ENCODE measurements around the gene KLHL29. TPM values are rescaled to one million over a fixed set of nuclear protein-coding genes. Genes with fewer than 3 reads are reported as not detected.

KLHL29 gene
- total RNA-seq, 5 donors from 2014 or later (not counting 1 experiment from before 2014, with no cell fraction given) = 1.8 to 6.6 (median 2.5) TPM

DNA sequence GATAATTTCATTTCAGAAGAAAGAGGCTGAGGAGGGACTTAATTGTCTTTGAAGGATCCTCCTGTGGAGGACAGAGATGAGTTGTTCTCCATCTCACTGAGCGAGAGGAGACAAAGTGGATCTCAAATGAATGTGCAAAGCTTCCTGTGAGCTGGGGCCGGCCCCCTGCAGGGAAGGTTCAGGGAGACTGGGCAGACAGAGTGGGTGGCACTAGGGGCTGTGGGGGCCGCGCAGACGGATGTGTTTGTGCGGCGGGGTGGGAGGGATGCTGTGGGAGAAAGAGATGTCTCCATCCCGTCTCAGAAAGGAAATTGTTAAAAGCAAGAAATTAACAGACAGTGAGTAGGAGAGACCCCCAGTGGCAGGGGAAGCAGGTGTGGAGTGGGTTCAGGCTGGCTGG, 29.1 kb downstream of the KLHL29 start:
- ChIA-PET CTCF (no interaction called here), POLR2A (no interaction called here)
- Mint-ChIP-seq H3K27me3 (peaks cover 0 to 6% of the 10 kb centered on the region in 2 donors), H3K9me3 (no peaks in the 10 kb centered on the region), H3K4me1 (no peaks in the 10 kb centered on the region), H3K36me3 (no peaks in the 10 kb centered on the region), H3K4me3 (no peak overlapping the region), H3K27ac (no peak overlapping the region)
- H3K27me3 ChIP-seq (replicated peaks in 1 of 2; ENCODE audit: control insufficient read depth in 2 of 2, extremely low read depth in 1 of 2, insufficient read depth in 2 of 2, low read length in 1 of 2) = peaks cover 0 to 6% of the 10 kb centered on the region in 2 experiments
- no peaks in the 10 kb centered on the region for H3K36me3 ChIP-seq (ENCODE audit: control insufficient read depth in 2 of 2, extremely low read depth in 1 of 2, insufficient read depth in 1 of 2, low read length in 1 of 2)
- WGBS (ENCODE audit: insufficient coverage) = 77% methylated on average over 8 of the region's 8 CpGs
- H3K4me3 ChIP-seq (ENCODE audit: control insufficient read depth in 1 of 2, extremely low read depth in 1 of 2, low read length in 1 of 2) = no peak overlapping the region
- no peaks in the 10 kb centered on the region for H3K9me3 ChIP-seq
- ATAC-seq (replicated peaks in 1 of 4) (no peak), DNase-seq (no peak)
- H3K27ac ChIP-seq (ENCODE audit: low read length) = no peak overlapping the region
- H3K4me1 ChIP-seq (ENCODE audit: control insufficient read depth in 1 of 2, extremely low read depth in 1 of 2, insufficient read depth in 2 of 2, low read length in 2 of 2) = no peaks in the 10 kb centered on the region

DNA sequence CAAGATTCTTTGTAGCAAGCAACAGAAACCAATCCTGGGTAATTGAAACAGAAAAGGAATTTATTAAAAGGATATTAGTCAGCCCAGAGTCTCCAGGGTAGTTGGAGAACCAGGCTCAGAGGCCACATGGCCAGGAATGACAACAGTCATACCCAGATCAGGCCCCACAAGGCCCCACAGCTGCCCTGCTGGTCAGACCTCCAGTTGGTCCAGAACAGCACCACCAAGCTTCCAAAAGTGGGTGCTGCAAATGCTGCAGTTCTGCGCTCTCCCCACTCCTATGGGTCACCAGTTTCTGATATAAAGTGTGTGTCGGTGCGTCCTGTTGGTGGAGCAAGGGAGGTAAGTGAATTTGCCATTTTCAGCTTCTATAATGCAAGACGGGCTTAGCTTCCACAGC, 29.9 kb downstream of the KLHL29 start:
- peaks cover 0 to 6% of the 10 kb centered on the region in 2 experiments for H3K27me3 ChIP-seq (replicated peaks in 1 of 2; ENCODE audit: control insufficient read depth in 2 of 2, extremely low read depth in 1 of 2, insufficient read depth in 2 of 2, low read length in 1 of 2)
- Mint-ChIP-seq H3K4me3 (no peak overlapping the region), H3K4me1 (no peaks in the 10 kb centered on the region), H3K36me3 (no peaks in the 10 kb centered on the region), H3K27ac (no peak overlapping the region), H3K9me3 (no peaks in the 10 kb centered on the region), H3K27me3 (peaks cover 0 to 2% of the 10 kb centered on the region in 2 donors)
- no peak overlapping the region for H3K4me3 ChIP-seq (ENCODE audit: control insufficient read depth in 1 of 2, extremely low read depth in 1 of 2, low read length in 1 of 2)
- no peaks in the 10 kb centered on the region for H3K9me3 ChIP-seq
- no peak overlapping the region for H3K27ac ChIP-seq (ENCODE audit: low read length)
- ChIA-PET CTCF (no interaction called here), POLR2A (no interaction called here)
- no peaks in the 10 kb centered on the region for H3K4me1 ChIP-seq (ENCODE audit: control insufficient read depth in 1 of 2, extremely low read depth in 1 of 2, insufficient read depth in 2 of 2, low read length in 2 of 2)
- no peaks in the 10 kb centered on the region for H3K36me3 ChIP-seq (ENCODE audit: control insufficient read depth in 2 of 2, extremely low read depth in 1 of 2, insufficient read depth in 1 of 2, low read length in 1 of 2)
- DNase-seq (no peak), ATAC-seq (replicated peaks in 1 of 4) (no peak)
- 94% methylated on average over 3 of the region's 4 CpGs for WGBS (ENCODE audit: insufficient coverage)

DNA sequence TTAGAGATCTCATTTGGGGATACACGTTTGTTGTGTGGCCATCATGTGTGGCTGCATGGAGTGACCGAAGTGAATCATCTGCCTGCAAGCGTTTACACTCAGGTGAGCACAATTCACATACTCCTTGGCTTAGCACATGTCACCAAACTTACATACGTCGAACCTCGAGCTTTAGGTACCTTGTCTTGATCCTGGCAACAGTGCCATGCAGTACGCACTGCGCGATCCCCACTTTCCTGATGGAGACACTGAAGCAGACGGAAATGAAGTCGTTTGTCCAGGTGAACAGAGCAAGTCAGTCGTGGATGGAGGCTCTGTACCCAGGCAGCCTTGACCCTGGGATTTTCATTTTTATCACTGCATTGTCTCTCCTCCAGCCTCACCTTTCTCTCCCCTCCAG, 32.3 kb downstream of the KLHL29 start:
- H3K9me3 Mint-ChIP-seq = no peaks in the 10 kb centered on the region
- Histone ChIP-seq H3K9me3 (no peaks in the 10 kb centered on the region), H3K4me1 (ENCODE audit: control insufficient read depth in 1 of 2, extremely low read depth in 1 of 2, insufficient read depth in 2 of 2, low read length in 2 of 2) (no peaks in the 10 kb centered on the region), H3K27me3 (replicated peaks in 1 of 2; ENCODE audit: control insufficient read depth in 2 of 2, extremely low read depth in 1 of 2, insufficient read depth in 2 of 2, low read length in 1 of 2) (peaks cover 0 to 9% of the 10 kb centered on the region in 2 experiments), H3K4me3 (ENCODE audit: control insufficient read depth in 1 of 2, extremely low read depth in 1 of 2, low read length in 1 of 2) (no peak overlapping the region), H3K36me3 (ENCODE audit: control insufficient read depth in 2 of 2, extremely low read depth in 1 of 2, insufficient read depth in 1 of 2, low read length in 1 of 2) (no peaks in the 10 kb centered on the region), H3K27ac (ENCODE audit: low read length) (no peak overlapping the region)
- H3K27ac Mint-ChIP-seq = no peak overlapping the region
- ChIA-PET POLR2A (no interaction called here), CTCF (no interaction called here)
- DNase-seq = no peak
- H3K36me3 Mint-ChIP-seq = no peaks in the 10 kb centered on the region
- ATAC-seq (replicated peaks in 1 of 4) = no peak
- no peak overlapping the region for H3K4me3 Mint-ChIP-seq
- no peaks in the 10 kb centered on the region for H3K4me1 Mint-ChIP-seq
- H3K27me3 Mint-ChIP-seq = no peaks in the 10 kb centered on the region
- 88% methylated on average over 11 of the region's 12 CpGs for WGBS (ENCODE audit: insufficient coverage)

DNA sequence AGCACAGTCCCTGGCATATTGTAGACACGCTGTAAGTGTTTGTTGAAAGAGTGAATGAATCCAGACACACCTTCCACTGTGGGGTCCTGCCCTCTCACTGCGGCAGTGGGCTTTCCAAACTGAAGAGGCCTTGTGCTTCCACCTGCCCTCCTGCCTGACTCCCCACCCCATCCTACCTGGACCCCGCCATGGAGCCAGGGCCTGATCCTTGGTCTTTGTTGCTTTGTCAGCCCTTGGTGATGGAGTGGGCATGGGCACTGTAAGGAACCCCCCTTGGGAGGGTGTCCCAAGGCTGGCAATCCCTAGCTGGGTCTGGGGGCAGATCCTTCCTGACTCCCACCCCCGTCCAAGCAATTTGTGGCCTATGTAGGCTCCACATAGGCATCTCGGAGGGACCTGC, 33.1 kb downstream of the KLHL29 start:
- Mint-ChIP-seq H3K4me3 (no peak overlapping the region), H3K36me3 (no peaks in the 10 kb centered on the region), H3K27me3 (no peaks in the 10 kb centered on the region), H3K27ac (no peak overlapping the region), H3K4me1 (no peaks in the 10 kb centered on the region), H3K9me3 (no peaks in the 10 kb centered on the region)
- ATAC-seq (replicated peaks in 1 of 4) (no peak), DNase-seq (no peak)
- no peaks in the 10 kb centered on the region for H3K9me3 ChIP-seq
- peaks cover 0 to 16% of the 10 kb centered on the region in 2 experiments for H3K27me3 ChIP-seq (replicated peaks in 1 of 2; ENCODE audit: control insufficient read depth in 2 of 2, extremely low read depth in 1 of 2, insufficient read depth in 2 of 2, low read length in 1 of 2)
- POLR2A ChIA-PET = no interaction called here
- no peaks in the 10 kb centered on the region for H3K36me3 ChIP-seq (ENCODE audit: control insufficient read depth in 2 of 2, extremely low read depth in 1 of 2, insufficient read depth in 1 of 2, low read length in 1 of 2)
- WGBS (ENCODE audit: insufficient coverage) = 93% methylated on average over 2 of the region's 5 CpGs
- H3K27ac ChIP-seq (ENCODE audit: low read length) = no peak overlapping the region
- H3K4me3 ChIP-seq (ENCODE audit: control insufficient read depth in 1 of 2, extremely low read depth in 1 of 2, low read length in 1 of 2) = no peak overlapping the region
- H3K4me1 ChIP-seq (ENCODE audit: control insufficient read depth in 1 of 2, extremely low read depth in 1 of 2, insufficient read depth in 2 of 2, low read length in 2 of 2) = no peaks in the 10 kb centered on the region
- CTCF ChIA-PET = no interaction called here

DNA sequence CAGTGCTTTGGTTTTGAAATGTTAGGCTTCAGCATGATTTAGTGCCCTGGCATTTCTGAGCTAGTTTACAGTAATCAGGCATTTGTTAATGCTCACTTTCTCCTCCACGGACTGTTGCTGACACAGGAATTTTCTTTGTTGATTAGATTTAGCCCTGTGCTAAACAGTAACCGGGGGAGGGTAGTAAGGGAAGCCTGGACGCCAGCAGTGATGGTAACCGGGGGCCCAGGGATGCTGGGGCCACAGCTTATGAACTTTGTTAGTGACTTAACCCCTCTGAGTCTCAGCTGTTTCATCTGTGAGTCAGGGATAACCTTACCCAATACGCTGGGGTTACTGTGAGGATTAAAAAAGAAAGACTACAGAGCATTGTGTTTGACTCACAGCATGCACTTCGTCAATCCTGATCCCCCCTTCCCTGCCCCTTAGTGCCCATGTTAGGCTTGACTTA, 33.5 kb downstream of the KLHL29 start:
- no peaks in the 10 kb centered on the region for H3K36me3 Mint-ChIP-seq
- no peak for ATAC-seq (replicated peaks in 1 of 4)
- H3K4me3 ChIP-seq (ENCODE audit: control insufficient read depth in 1 of 2, extremely low read depth in 1 of 2, low read length in 1 of 2) = no peak overlapping the region
- H3K9me3 Mint-ChIP-seq = no peaks in the 10 kb centered on the region
- peaks cover 0 to 19% of the 10 kb centered on the region in 2 experiments for H3K27me3 ChIP-seq (replicated peaks in 1 of 2; ENCODE audit: control insufficient read depth in 2 of 2, extremely low read depth in 1 of 2, insufficient read depth in 2 of 2, low read length in 1 of 2)
- ChIA-PET POLR2A (no interaction called here), CTCF (no interaction called here)
- no peaks in the 10 kb centered on the region for H3K36me3 ChIP-seq (ENCODE audit: control insufficient read depth in 2 of 2, extremely low read depth in 1 of 2, insufficient read depth in 1 of 2, low read length in 1 of 2)
- no peaks in the 10 kb centered on the region for H3K4me1 ChIP-seq (ENCODE audit: control insufficient read depth in 1 of 2, extremely low read depth in 1 of 2, insufficient read depth in 2 of 2, low read length in 2 of 2)
- H3K27me3 Mint-ChIP-seq = no peaks in the 10 kb centered on the region
- H3K27ac ChIP-seq (ENCODE audit: low read length) = no peak overlapping the region
- no peak overlapping the region for H3K27ac Mint-ChIP-seq
- no peaks in the 10 kb centered on the region for H3K9me3 ChIP-seq
- no peak overlapping the region for H3K4me3 Mint-ChIP-seq
- DNase-seq = no peak
- 50% methylated on average over 4 of the region's 6 CpGs for WGBS (ENCODE audit: insufficient coverage)
- H3K4me1 Mint-ChIP-seq = no peaks in the 10 kb centered on the region

DNA sequence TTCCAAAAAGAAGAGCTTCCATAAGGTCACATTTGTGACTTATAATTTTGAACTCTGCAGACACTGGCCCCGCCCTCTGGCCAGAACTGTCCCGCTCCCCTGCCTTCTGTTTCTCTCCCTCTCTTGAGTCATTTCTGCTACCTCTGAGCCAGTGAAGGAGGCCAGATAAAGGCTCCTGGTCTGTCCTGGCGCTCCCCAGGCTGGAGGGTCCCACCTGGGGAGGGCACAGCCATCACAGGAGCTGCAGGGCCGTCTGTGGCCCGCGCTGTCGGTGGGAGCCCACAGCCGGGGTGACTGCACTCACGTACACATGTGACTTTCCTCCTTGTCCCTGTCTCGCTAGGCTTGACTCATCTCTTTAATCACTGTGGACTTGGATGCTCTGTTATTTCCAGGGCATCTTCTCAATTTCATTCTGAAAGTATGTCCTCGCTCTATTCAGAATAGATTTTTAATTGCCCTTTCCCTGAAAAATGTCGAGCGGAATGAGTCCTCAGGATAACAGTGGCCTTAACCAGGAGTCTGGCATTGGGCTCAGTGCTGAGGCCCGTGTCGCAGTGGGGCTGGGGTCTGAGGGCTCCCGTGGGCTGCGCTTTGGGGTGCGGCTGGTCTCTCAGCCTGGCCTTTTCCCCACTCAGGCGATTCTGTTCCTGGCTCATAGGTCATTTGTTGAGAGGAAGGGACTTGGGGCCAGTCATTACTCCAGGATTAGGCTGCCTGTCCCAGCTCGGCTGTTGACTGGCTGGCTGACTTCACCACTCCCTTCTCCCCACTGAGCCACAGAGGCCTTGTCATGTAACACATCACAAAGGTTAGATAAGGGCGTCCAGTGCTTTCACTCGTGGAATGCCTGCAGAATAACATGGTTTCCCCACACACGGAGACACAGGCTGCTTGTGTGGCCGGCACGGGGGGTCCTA, 34.5 kb downstream of the KLHL29 start:
- Mint-ChIP-seq H3K27ac (no peak overlapping the region), H3K4me1 (peaks cover 0 to 5% (median 0%) of the 10 kb centered on the region in 3 donors), H3K4me3 (no peak overlapping the region), H3K27me3 (no peaks in the 10 kb centered on the region), H3K36me3 (no peaks in the 10 kb centered on the region), H3K9me3 (no peaks in the 10 kb centered on the region)
- no peak for DNase-seq
- Histone ChIP-seq H3K36me3 (ENCODE audit: control insufficient read depth in 2 of 2, extremely low read depth in 1 of 2, insufficient read depth in 1 of 2, low read length in 1 of 2) (no peaks in the 10 kb centered on the region), H3K27me3 (replicated peaks in 1 of 2; ENCODE audit: control insufficient read depth in 2 of 2, extremely low read depth in 1 of 2, insufficient read depth in 2 of 2, low read length in 1 of 2) (peaks cover 0 to 23% of the 10 kb centered on the region in 2 experiments), H3K4me3 (ENCODE audit: control insufficient read depth in 1 of 2, extremely low read depth in 1 of 2, low read length in 1 of 2) (no peak overlapping the region), H3K27ac (ENCODE audit: low read length) (no peak overlapping the region), H3K9me3 (no peaks in the 10 kb centered on the region), H3K4me1 (ENCODE audit: control insufficient read depth in 1 of 2, extremely low read depth in 1 of 2, insufficient read depth in 2 of 2, low read length in 2 of 2) (no peaks in the 10 kb centered on the region)
- CTCF ChIA-PET = no interaction called here
- no peak for ATAC-seq (replicated peaks in 1 of 4)
- 89% methylated on average over 21 of the region's 25 CpGs for WGBS (ENCODE audit: insufficient coverage)
- POLR2A ChIA-PET = no interaction called here
